GM12892 (cell line): Measurements from ENCODE around the gene MAGI2.

Experiments
- POLR2A ChIP-seq: IDR thresholded peaks from 2 replicates; pipeline ENCODE4 v1.6.1; 2011; ENCODE audit warnings: low read depth, low read length, control low read depth
- POLR2AphosphoS5 ChIP-seq: IDR thresholded peaks from 2 replicates; pipeline ENCODE4 v1.6.1; 2011; ENCODE audit warnings: low read depth, low read length, control low read depth
- TAF1 ChIP-seq: IDR thresholded peaks from 2 replicates; pipeline ENCODE4 v1.6.1; 2011; ENCODE audit warnings: low read depth, mild to moderate bottlenecking, control low read depth, low read length, borderline replicate concordance

- no peak for TF ChIP-seq POLR2A
- TF ChIP-seq POLR2AphosphoS5 = no peak
- no peak for TF ChIP-seq TAF1
Measured at GRCh38 chr7:78516450-78516849, 937.0 kb downstream of the MAGI2 start.
